SK-N-SH treated with all-trans-retinoic acid at 6 μM for 48 hours (cell line): ENCODE measurements around the gene AP4S1.

ENCODE experiments used
- ATAC-seq: fragments of 200-7000 bp; cut with Tn5 transposase; 3 replicates; pipeline ENCODE4 v1.9.1; 2020; ENCODE audit warnings: mild to moderate bottlenecking, moderate library complexity
- ARNTL ChIP-seq: fragments of 450-650 bp; formaldehyde crosslinking; IDR thresholded peaks from 2 replicates; pipeline ENCODE4 v1.5.0; 2020; ENCODE audit warnings: low read depth, mild to moderate bottlenecking, moderate library complexity, borderline replicate concordance
- BACH2 ChIP-seq: fragments of 250-450 bp; sonication (Bioruptor Pico); IDR thresholded peaks from 2 replicates; pipeline ENCODE4 v1.9.0; 2021; ENCODE audit warnings: mild to moderate bottlenecking, borderline replicate concordance
- CREB5 ChIP-seq: fragments of 250-450 bp; sonication (Bioruptor Pico); IDR thresholded peaks from 2 replicates; pipeline ENCODE4 v1.5.1; 2020; ENCODE audit warnings: low read depth, mild to moderate bottlenecking, moderate library complexity
- CSDC2 ChIP-seq: fragments of 250-450 bp; sonication (Bioruptor Pico); IDR thresholded peaks from 2 replicates; pipeline ENCODE4 v1.5.0; 2020; ENCODE audit warnings: mild to moderate bottlenecking, moderate library complexity
- GLIS3 ChIP-seq: fragments of 250-450 bp; sonication (Bioruptor Pico); IDR thresholded peaks from 2 replicates; pipeline ENCODE4 v1.5.0; 2020; ENCODE audit warnings: mild to moderate bottlenecking, moderate library complexity
- ISL1 ChIP-seq: fragments of 250-450 bp; sonication (Bioruptor Pico); IDR thresholded peaks from 2 replicates; pipeline ENCODE4 v2.1.2; 2022; ENCODE audit warnings: mild to moderate bottlenecking, moderate library complexity
- OSR1 ChIP-seq: fragments of 250-450 bp; sonication (Bioruptor Pico); IDR thresholded peaks from 2 replicates; pipeline ENCODE4 v1.8.0; 2022; ENCODE audit warnings: moderate library complexity, mild to moderate bottlenecking, inconsistent platforms
- PATZ1 ChIP-seq: fragments of 250-450 bp; sonication (Bioruptor Pico); IDR thresholded peaks from 2 replicates; pipeline ENCODE4 v1.8.0; 2020; ENCODE audit warnings: mild to moderate bottlenecking, moderate library complexity, borderline replicate concordance
- PPARA ChIP-seq: fragments of 250-450 bp; sonication (Bioruptor Pico); IDR thresholded peaks from 2 replicates; pipeline ENCODE4 v1.5.0; 2020; ENCODE audit warnings: mild to moderate bottlenecking, borderline replicate concordance
- SNAI2 ChIP-seq: fragments of 250-450 bp; sonication (Bioruptor Pico); IDR thresholded peaks from 2 replicates; pipeline ENCODE4 v1.5.0; 2020; ENCODE audit warnings: mild to moderate bottlenecking, moderate library complexity
- TCF4 ChIP-seq: fragments of 250-450 bp; sonication (Bioruptor Pico); IDR thresholded peaks from 2 replicates; pipeline ENCODE4 v1.8.0; 2021; ENCODE audit warnings: mild to moderate bottlenecking, moderate library complexity, borderline replicate concordance
- TOX ChIP-seq: fragments of 250-450 bp; sonication (Bioruptor Pico); IDR thresholded peaks from 2 replicates; pipeline ENCODE4 v1.8.0; 2021; ENCODE audit warnings: mild to moderate bottlenecking, moderate library complexity, borderline replicate concordance
- ZFP3 ChIP-seq: fragments of 250-450 bp; sonication (Bioruptor Pico); IDR thresholded peaks from 2 replicates; pipeline ENCODE4 v1.5.0; 2020; ENCODE audit warnings: mild to moderate bottlenecking, moderate library complexity
- ZFP30 ChIP-seq: fragments of 450-650 bp; formaldehyde crosslinking; IDR thresholded peaks from 2 replicates; pipeline ENCODE4 v1.5.0; 2022; ENCODE audit warnings: mild to moderate bottlenecking, moderate library complexity
- ZNF565 ChIP-seq: fragments of 450-650 bp; formaldehyde crosslinking; conservative IDR thresholded peaks from 2 replicates; pipeline ENCODE4 v1.5.0; 2020; ENCODE audit warnings: low read depth, mild to moderate bottlenecking, moderate library complexity
- ZNF70 ChIP-seq: fragments of 450-650 bp; formaldehyde crosslinking; IDR thresholded peaks from 2 replicates; pipeline ENCODE4 v1.5.0; 2020; ENCODE audit warnings: mild to moderate bottlenecking, moderate library complexity
- ZNF8 ChIP-seq: fragments of 450-650 bp; formaldehyde crosslinking; IDR thresholded peaks from 2 replicates; pipeline ENCODE4 v1.5.0; 2020; ENCODE audit warnings: mild to moderate bottlenecking, moderate library complexity
- TF ChIP-seq, protein P1 (sequence below): fragments of 250-450 bp; sonication (Bioruptor Pico); IDR thresholded peaks from 2 replicates; pipeline ENCODE4 v1.5.1; 2021; ENCODE audit warnings: mild to moderate bottlenecking, moderate library complexity
- TF ChIP-seq, protein P2 (sequence below): fragments of 250-450 bp; sonication (Bioruptor Pico); IDR thresholded peaks from 2 replicates; pipeline ENCODE4 v1.8.0; 2021; ENCODE audit warnings: low read depth, mild to moderate bottlenecking, moderate library complexity, borderline replicate concordance
- TF ChIP-seq, protein P3 (sequence below): fragments of 250-450 bp; sonication (Bioruptor Pico); IDR thresholded peaks from 2 replicates; pipeline ENCODE4 v1.5.0; 2020; ENCODE audit warnings: mild to moderate bottlenecking, moderate library complexity

Gene AP4S1

DNA sequence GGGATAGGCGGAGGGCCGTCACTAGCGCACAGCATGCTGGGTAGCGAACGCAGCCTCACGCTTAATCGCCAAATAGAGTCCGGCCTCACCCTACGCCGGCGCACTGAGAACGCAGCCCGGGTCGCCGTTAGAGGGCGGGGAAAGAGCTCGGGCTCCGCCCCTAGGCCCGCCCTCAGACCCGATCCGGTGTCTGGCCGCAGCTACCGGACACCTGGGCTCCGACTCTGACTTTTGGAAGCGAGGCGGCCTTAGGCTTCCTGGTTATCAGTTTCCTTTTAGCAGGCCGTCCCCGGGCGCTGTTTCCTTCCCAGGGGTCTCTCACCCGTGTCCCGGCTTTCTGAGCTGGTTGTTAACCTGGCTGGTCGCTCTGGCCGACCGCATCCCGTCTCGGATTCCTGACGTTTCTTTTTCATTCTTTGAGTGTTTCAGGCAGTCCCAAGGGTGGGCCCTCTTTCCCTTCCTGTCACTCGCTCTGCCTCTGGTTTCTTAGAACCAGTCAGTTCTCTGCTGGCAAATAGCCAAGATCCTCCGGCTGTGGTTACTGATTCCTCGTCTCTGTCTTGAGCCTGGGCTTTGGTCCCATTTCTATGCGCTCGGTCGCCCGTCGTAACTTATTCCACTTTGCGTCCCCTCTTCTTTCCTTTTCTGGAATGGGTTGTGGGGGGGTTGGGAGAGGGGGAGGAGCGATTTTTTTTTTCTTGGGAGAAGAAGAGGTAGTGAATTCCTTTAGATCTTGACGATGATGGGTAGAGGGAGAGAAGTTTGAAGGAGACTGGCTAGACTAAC lies 1.2 kb downstream of the AP4S1 start:
- ATAC-seq: peak; percentile 94
- TF ChIP-seq ZNF8 (CRISPR knock-in tag) (no peak), CSDC2 (CRISPR knock-in tag) (no peak), TOX (CRISPR knock-in tag) (no peak), GLIS3 (CRISPR knock-in tag) (no peak), ZFP3 (no peak), ARNTL (CRISPR knock-in tag) (no peak), PPARA (CRISPR knock-in tag) (no peak), ZNF70 (CRISPR knock-in tag) (no peak)
- TF ChIP-seq, all 23 proteins: peak for 0

- TF ChIP-seq ZFP3 (no peak), TCF4 (CRISPR knock-in tag) (peak; percentile 91)
- ATAC-seq: no peak
These were observed 2.4 kb downstream of the AP4S1 start for GRCh38 chr14:31027847-31028246.

DNA sequence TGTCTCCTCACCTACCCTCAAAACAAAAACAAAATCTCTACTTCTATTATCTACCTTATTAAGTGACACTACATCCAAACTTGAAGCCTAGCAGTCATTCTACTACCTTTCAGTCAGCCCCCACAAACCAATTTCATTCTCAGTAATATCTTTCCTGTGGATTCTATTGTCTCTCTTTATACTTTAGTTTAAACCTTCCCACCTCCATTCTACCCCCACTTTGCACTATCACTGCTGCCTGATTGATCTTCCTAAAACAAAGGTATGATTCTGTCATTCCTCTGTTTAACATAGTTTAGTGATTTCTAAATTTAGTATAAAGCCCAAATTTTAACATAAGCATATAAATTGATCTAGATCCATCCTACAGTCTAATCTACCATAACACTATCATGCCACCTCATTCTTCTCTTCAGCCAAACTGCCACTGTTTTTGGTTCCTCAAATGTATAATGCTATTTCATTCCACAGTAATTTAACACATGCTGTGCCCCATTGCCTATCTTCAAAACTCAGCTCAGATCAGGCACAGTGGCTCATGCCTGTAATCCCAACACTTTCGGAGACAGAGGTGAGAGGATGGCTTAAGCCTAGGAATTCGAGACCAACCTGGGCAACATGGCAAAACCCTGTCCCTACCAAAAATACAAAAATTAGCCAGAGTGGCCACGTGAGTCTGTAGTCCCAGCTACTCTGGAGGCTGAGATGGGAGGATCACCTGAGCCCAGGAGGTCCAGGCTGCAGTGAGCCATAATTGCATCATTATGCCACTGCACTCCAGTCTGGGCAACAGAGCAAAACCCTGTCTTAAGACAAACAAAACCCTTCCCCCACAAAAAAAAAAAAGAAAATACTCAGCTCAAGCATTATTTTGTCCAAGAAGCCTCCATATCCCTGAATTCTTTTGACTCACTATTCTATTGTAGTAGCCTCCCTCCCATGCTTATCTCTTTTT lies 3.8 kb downstream of the AP4S1 start:
- TF ChIP-seq ZNF70 (CRISPR knock-in tag) (no peak), ZFP3 (no peak), CSDC2 (CRISPR knock-in tag) (no peak), TCF4 (CRISPR knock-in tag) (no peak), ZNF565 (CRISPR knock-in tag) (no peak), OSR1 (CRISPR knock-in tag) (no peak), SNAI2 (CRISPR knock-in tag) (no peak), PPARA (CRISPR knock-in tag) (no peak), GLIS3 (CRISPR knock-in tag) (no peak), ARNTL (CRISPR knock-in tag) (no peak), BACH2 (no peak), ZFP30 (CRISPR knock-in tag) (no peak), ISL1 (no peak), TOX (CRISPR knock-in tag) (no peak)
- TF ChIP-seq, protein P1, sequence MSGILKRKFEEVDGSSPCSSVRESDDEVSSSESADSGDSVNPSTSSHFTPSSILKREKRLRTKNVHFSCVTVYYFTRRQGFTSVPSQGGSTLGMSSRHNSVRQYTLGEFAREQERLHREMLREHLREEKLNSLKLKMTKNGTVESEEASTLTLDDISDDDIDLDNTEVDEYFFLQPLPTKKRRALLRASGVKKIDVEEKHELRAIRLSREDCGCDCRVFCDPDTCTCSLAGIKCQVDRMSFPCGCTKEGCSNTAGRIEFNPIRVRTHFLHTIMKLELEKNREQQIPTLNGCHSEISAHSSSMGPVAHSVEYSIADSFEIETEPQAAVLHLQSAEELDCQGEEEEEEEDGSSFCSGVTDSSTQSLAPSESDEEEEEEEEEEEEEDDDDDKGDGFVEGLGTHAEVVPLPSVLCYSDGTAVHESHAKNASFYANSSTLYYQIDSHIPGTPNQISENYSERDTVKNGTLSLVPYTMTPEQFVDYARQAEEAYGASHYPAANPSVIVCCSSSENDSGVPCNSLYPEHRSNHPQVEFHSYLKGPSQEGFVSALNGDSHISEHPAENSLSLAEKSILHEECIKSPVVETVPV: no peak
- TF ChIP-seq, protein P2, sequence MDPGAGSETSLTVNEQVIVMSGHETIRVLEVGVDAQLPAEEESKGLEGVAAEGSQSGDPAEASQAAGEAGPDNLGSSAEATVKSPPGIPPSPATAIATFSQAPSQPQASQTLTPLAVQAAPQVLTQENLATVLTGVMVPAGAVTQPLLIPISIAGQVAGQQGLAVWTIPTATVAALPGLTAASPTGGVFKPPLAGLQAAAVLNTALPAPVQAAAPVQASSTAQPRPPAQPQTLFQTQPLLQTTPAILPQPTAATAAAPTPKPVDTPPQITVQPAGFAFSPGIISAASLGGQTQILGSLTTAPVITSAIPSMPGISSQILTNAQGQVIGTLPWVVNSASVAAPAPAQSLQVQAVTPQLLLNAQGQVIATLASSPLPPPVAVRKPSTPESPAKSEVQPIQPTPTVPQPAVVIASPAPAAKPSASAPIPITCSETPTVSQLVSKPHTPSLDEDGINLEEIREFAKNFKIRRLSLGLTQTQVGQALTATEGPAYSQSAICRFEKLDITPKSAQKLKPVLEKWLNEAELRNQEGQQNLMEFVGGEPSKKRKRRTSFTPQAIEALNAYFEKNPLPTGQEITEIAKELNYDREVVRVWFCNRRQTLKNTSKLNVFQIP (CRISPR knock-in tag): no peak
- TF ChIP-seq, protein P3, sequence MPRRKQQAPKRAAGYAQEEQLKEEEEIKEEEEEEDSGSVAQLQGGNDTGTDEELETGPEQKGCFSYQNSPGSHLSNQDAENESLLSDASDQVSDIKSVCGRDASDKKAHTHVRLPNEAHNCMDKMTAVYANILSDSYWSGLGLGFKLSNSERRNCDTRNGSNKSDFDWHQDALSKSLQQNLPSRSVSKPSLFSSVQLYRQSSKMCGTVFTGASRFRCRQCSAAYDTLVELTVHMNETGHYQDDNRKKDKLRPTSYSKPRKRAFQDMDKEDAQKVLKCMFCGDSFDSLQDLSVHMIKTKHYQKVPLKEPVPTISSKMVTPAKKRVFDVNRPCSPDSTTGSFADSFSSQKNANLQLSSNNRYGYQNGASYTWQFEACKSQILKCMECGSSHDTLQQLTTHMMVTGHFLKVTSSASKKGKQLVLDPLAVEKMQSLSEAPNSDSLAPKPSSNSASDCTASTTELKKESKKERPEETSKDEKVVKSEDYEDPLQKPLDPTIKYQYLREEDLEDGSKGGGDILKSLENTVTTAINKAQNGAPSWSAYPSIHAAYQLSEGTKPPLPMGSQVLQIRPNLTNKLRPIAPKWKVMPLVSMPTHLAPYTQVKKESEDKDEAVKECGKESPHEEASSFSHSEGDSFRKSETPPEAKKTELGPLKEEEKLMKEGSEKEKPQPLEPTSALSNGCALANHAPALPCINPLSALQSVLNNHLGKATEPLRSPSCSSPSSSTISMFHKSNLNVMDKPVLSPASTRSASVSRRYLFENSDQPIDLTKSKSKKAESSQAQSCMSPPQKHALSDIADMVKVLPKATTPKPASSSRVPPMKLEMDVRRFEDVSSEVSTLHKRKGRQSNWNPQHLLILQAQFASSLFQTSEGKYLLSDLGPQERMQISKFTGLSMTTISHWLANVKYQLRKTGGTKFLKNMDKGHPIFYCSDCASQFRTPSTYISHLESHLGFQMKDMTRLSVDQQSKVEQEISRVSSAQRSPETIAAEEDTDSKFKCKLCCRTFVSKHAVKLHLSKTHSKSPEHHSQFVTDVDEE: no peak
- no peak for ATAC-seq

DNA sequence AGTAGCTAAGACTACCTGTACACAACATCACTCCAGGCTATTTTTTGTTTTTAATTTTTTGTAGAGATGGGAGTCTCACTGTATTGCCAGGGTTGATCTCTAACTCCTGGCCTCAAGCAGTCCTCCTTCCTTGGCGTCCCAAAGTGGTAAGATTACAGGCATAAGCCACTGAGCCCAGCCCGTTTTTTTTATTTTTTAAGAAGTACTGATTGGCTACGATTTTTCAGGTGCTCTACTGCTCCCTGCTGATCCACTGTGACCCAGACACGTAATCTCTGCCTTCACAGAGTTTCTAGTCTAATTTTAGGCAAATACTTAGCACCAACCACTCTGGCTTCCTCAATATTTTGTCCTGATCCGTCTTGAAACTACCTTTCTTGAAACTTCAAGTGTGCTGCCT lies 5.0 kb downstream of the AP4S1 start:
- ATAC-seq: no peak
- TF ChIP-seq OSR1 (CRISPR knock-in tag) (no peak), ZNF8 (CRISPR knock-in tag) (no peak), ZFP30 (CRISPR knock-in tag) (no peak), PATZ1 (CRISPR knock-in tag) (no peak), BACH2 (no peak), ZNF565 (CRISPR knock-in tag) (no peak), CREB5 (CRISPR knock-in tag) (no peak)
- TF ChIP-seq, protein P1: no peak
